Body of pancreas (tissue), 4 donors: Measurements from ENCODE around the gene IQCF5.

Experiments used
- POLR2A ChIP-seq, 3 donors: fragments of 450-650 bp; IDR thresholded peaks; one replicate each; pipeline ENCODE4 v1.6.1; 2016; ENCODE audit warnings: antibody characterized with exemption in 3 of 3, mild to moderate bottlenecking in 2 of 3
- TF ChIP-seq, protein P1 (sequence below), 7 experiments: fragments of 450-650 bp in 4 of 7; fragments of 200-600 bp in 3 of 7; sonication (generic) in 3 of 7; IDR thresholded peaks; one replicate each; pipeline ENCODE4 v1.5.1; 2016 to 2019; ENCODE audit warnings: antibody characterized with exemption in 7 of 7

DNA sequence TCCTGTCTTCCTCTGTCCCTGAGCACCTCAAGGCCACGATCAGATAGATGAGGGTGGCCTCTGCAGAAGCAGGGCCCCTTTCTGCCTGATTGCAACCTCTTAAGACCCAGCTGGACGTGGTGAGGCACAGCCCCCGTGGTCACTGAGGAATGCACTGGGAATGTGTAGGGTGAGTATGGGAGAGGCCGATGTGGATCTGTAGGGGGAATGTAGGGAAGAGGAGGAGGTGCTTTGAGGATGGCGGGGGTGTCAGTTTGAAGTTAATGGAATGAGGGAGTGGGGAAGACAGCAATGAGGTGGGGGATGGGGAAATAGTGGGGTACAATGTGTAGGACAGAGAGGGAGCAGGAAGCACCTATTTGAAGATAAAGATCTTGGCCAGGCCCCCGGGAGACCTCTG, 785 bp upstream of the IQCF5 start:
- no peak for TF ChIP-seq POLR2A (IDR thresholded peaks at IDR 0.05)
- TF ChIP-seq, protein P1, sequence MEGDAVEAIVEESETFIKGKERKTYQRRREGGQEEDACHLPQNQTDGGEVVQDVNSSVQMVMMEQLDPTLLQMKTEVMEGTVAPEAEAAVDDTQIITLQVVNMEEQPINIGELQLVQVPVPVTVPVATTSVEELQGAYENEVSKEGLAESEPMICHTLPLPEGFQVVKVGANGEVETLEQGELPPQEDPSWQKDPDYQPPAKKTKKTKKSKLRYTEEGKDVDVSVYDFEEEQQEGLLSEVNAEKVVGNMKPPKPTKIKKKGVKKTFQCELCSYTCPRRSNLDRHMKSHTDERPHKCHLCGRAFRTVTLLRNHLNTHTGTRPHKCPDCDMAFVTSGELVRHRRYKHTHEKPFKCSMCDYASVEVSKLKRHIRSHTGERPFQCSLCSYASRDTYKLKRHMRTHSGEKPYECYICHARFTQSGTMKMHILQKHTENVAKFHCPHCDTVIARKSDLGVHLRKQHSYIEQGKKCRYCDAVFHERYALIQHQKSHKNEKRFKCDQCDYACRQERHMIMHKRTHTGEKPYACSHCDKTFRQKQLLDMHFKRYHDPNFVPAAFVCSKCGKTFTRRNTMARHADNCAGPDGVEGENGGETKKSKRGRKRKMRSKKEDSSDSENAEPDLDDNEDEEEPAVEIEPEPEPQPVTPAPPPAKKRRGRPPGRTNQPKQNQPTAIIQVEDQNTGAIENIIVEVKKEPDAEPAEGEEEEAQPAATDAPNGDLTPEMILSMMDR (IDR thresholded peaks at IDR 0.05), result no peak
